Mesenchymal stem cell (in vitro differentiated cells and primary cell): ENCODE results near the gene PMPCB.
A peak's percentile ranks its signal among the peaks of the same experiment; 100 is the strongest.
"Not testable (repeated sequence)": the region's sequence is repeated elsewhere in the genome, so short reads cannot be mapped to it uniquely, and the experiment has no call there.

ENCODE experiments used
- DNase-seq: peaks from one replicate; pipeline ENCODE4 v3.0.0-alpha.2; 2013
- H2AFZ ChIP-seq: one replicate; pipeline ENCODE4 v1.6.1; 2013; ENCODE audit warnings: low read depth, mild to moderate bottlenecking, control low read depth, inconsistent platforms, low read length, moderate library complexity
- H2AK5ac ChIP-seq: 2 replicates; pipeline ENCODE4 v1.6.1; 2013; ENCODE audit warnings: low read length, moderate library complexity, mild to moderate bottlenecking, inconsistent platforms; ENCODE audit not compliant: severe bottlenecking
- H2BK120ac ChIP-seq: one replicate; pipeline ENCODE4 v1.6.1; 2013; ENCODE audit warnings: low read depth, mild to moderate bottlenecking, inconsistent platforms, low read length, moderate library complexity
- H2BK12ac ChIP-seq, 2 experiments: one replicate each; pipeline ENCODE4 v1.6.1; 2013; ENCODE audit warnings: inconsistent platforms in 2 of 2, low read length in 2 of 2, mild to moderate bottlenecking in 2 of 2, moderate library complexity in 2 of 2, control low read depth in 1 of 2
- H2BK15ac ChIP-seq: one replicate; pipeline ENCODE4 v1.6.1; 2013; ENCODE audit warnings: mild to moderate bottlenecking, low read depth, inconsistent platforms; ENCODE audit not compliant: poor library complexity, severe bottlenecking
- H2BK5ac ChIP-seq: 2 replicates; pipeline ENCODE4 v1.6.1; 2013; ENCODE audit warnings: low read depth, mild to moderate bottlenecking, low read length, control low read depth, inconsistent platforms; ENCODE audit not compliant: poor library complexity, severe bottlenecking
- H3K14ac ChIP-seq, 2 experiments: one replicate each; pipeline ENCODE4 v1.6.1; 2013; ENCODE audit warnings: inconsistent platforms in 2 of 2, low read length in 2 of 2, control low read depth in 1 of 2, mild to moderate bottlenecking in 1 of 2, moderate library complexity in 1 of 2
- H3K18ac ChIP-seq, 2 experiments: one replicate each; pipeline ENCODE4 v1.6.1; 2013; ENCODE audit warnings: inconsistent platforms in 2 of 2, low read length in 2 of 2, control low read depth in 1 of 2, low read depth in 1 of 2, mild to moderate bottlenecking in 1 of 2
- H3K23ac ChIP-seq, 2 experiments: one replicate each; pipeline ENCODE4 v1.6.1; 2013; ENCODE audit warnings: inconsistent platforms in 2 of 2, low read length in 2 of 2, mild to moderate bottlenecking in 2 of 2, moderate library complexity in 2 of 2, control low read depth in 1 of 2
- H3K27ac ChIP-seq: 2 replicates; pipeline ENCODE4 v1.5.1; 2013; ENCODE audit warnings: mild to moderate bottlenecking, moderate library complexity, low read length, control low read depth, inconsistent platforms; ENCODE audit not compliant: poor library complexity, severe bottlenecking
- H3K27me3 ChIP-seq, 2 experiments: 2 replicates each; pipeline versions ENCODE4 v1.6.1 to v1.7.0; 2013; ENCODE audit warnings: low read length in 2 of 2, mild to moderate bottlenecking in 2 of 2, moderate library complexity in 2 of 2, control low read depth in 1 of 2, inconsistent platforms in 1 of 2; ENCODE audit not compliant: control insufficient read depth in 1 of 2, insufficient read depth in 1 of 2
- H3K36me3 ChIP-seq, 2 experiments: 2 replicates each; pipeline versions ENCODE4 v1.6.1 to v1.7.0; 2013; ENCODE audit warnings: low read length in 2 of 2, control low read depth in 1 of 2, inconsistent platforms in 1 of 2, low read depth in 1 of 2, mild to moderate bottlenecking in 1 of 2; ENCODE audit not compliant: insufficient read depth in 2 of 2, control insufficient read depth in 1 of 2
- H3K4ac ChIP-seq, 2 experiments: one replicate each; pipeline ENCODE4 v1.6.1; 2013; ENCODE audit warnings: inconsistent platforms in 2 of 2, low read length in 2 of 2, mild to moderate bottlenecking in 2 of 2, moderate library complexity in 2 of 2, control low read depth in 1 of 2, low read depth in 1 of 2
- H3K4me1 ChIP-seq: 2 replicates; pipeline ENCODE4 v1.6.1; 2013; ENCODE audit warnings: low read depth, low read length, control low read depth; ENCODE audit not compliant: control insufficient read depth, insufficient read depth
- H3K4me2 ChIP-seq: 2 replicates; pipeline ENCODE4 v1.6.1; 2013; ENCODE audit warnings: low read length, mild to moderate bottlenecking, inconsistent platforms; ENCODE audit not compliant: poor library complexity, severe bottlenecking
- H3K4me3 ChIP-seq, 2 experiments: 2 replicates each; pipeline versions ENCODE4 v1.5.1 to v1.7.0; 2013; ENCODE audit warnings: low read length in 2 of 2, mild to moderate bottlenecking in 2 of 2, control low read depth in 1 of 2, low read depth in 1 of 2; ENCODE audit not compliant: insufficient read depth in 1 of 2
- H3K79me1 ChIP-seq: replicated peaks from 2 replicates; pipeline ENCODE4 v1.6.1; 2013; ENCODE audit warnings: mild to moderate bottlenecking, control low read depth, low read length, inconsistent platforms; ENCODE audit not compliant: poor library complexity, severe bottlenecking
- H3K9ac ChIP-seq: 2 replicates; pipeline ENCODE4 v1.7.0; 2013; ENCODE audit warnings: mild to moderate bottlenecking, low read length, moderate library complexity
- H3K9me3 ChIP-seq: 2 replicates; pipeline ENCODE4 v1.7.0; 2013; ENCODE audit warnings: mild to moderate bottlenecking, low read length; ENCODE audit not compliant: control insufficient read depth
- H4K8ac ChIP-seq: one replicate; pipeline ENCODE4 v1.6.1; 2013; ENCODE audit warnings: inconsistent platforms, mild to moderate bottlenecking, low read length, moderate library complexity
- H4K91ac ChIP-seq: one replicate; pipeline ENCODE4 v1.6.1; 2013; ENCODE audit warnings: mild to moderate bottlenecking, low read length, inconsistent platforms
- WGBS: methylation state at CpG from one replicate; pipeline ENCODE4 v1.1.7; 2013; ENCODE audit warnings: mixed read lengths; 5-methylcytosine and 5-hydroxymethylcytosine counted together

The PMPCB gene

DNA sequence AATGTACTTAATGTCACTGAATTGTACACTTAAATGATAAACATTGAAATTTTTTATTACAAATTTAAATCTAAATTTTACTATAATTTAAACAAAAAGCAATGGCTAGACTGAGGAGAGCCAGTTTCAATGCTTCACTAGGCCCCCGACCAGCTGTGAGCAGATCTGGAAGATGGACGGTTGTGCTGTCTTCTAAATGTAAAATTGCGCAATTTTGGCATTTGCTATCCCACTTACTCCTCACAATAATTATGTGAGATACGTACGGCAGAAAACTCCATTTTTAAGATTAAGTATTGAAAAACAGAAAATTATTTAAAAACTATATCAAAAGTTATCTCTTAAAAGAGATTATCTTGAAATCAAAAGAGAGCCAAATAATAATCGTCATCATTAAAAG is 23.9 kb upstream of the PMPCB start:
- WGBS, result 86% methylated on average over 3 of the region's 6 CpGs
- not testable (repeated sequence) for H3K9me3 ChIP-seq, DNase-seq

DNA sequence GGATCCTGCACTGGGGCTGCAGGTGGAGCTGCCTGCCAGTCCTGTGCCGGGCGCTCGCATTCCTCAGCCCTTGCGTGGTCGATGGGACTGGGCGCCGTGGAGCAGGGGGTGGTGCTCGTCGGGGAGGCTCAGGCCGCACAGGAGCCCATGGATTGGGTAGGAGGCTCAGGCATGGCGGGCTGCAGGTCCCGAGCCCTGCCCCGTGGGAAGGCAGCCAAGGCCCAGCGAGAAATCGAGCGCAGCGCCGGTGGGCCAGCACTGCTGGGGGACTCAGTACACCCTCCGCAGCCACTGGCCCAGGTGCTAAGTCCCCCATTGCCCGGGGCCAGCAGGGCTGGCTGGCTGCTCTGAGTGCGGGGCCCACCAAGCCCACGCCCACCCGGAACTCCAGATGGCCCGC is 22.4 kb upstream of the PMPCB start:
- 98% methylated on average over 10 of the region's 24 CpGs for WGBS
- H3K4ac ChIP-seq, result not testable (repeated sequence)

More for the DNA sequence above, 23.9 kb upstream of the PMPCB start:
- not testable (repeated sequence) for H3K27me3 ChIP-seq, H3K4me1 ChIP-seq, H2AFZ ChIP-seq, H3K4me2 ChIP-seq, H2BK12ac ChIP-seq, H3K9ac ChIP-seq, H3K23ac ChIP-seq, H3K27ac ChIP-seq, H3K79me1 ChIP-seq, H4K8ac ChIP-seq, H3K4me3 ChIP-seq, H4K91ac ChIP-seq, H3K18ac ChIP-seq, H2BK5ac ChIP-seq, H2BK15ac ChIP-seq, H3K4ac ChIP-seq, H2AK5ac ChIP-seq, H3K14ac ChIP-seq, H3K36me3 ChIP-seq, H2BK120ac ChIP-seq

DNA sequence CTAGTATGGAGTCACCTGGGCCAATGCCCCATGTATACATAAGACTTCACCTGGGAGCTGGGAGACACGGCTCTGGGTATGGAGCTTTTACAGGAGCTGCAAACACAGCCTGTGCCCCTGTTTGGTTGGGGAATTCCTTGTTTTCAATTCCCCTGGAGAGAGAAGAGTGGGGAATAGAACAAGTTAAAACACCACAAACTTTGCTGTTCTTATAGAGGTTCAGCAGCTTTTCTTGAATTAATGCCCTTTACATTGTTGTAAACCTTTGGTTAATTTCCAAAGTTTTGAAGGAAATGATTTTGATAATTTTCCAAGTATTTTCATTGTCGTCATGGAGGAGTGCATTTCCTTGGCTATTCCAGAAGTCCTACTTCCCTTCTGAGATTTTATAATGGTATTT is 19.0 kb upstream of the PMPCB start:
- not testable (repeated sequence) for H3K9ac ChIP-seq, H3K79me1 ChIP-seq, H4K91ac ChIP-seq, H3K4ac ChIP-seq, H2BK12ac ChIP-seq, H3K27ac ChIP-seq, H3K4me3 ChIP-seq, H2BK120ac ChIP-seq, H2BK15ac ChIP-seq, H2BK5ac ChIP-seq, H3K9me3 ChIP-seq, H3K27me3 ChIP-seq, H4K8ac ChIP-seq, H3K14ac ChIP-seq, H3K23ac ChIP-seq, H2AK5ac ChIP-seq, H3K4me2 ChIP-seq, H2AFZ ChIP-seq, H3K18ac ChIP-seq, H3K4me1 ChIP-seq, H3K36me3 ChIP-seq, DNase-seq
- WGBS, result 73% methylated on average over 1 of the region's 2 CpGs

More for the DNA sequence above, 22.4 kb upstream of the PMPCB start:
- H3K14ac ChIP-seq, H4K8ac ChIP-seq, H2AK5ac ChIP-seq, H2AFZ ChIP-seq, H3K27me3 ChIP-seq, H3K4me2 ChIP-seq, H2BK15ac ChIP-seq, H3K18ac ChIP-seq, H3K23ac ChIP-seq, DNase-seq, H3K27ac ChIP-seq, H2BK5ac ChIP-seq, H3K9ac ChIP-seq, H3K79me1 ChIP-seq, H3K9me3 ChIP-seq, H3K4me1 ChIP-seq, H3K36me3 ChIP-seq, H4K91ac ChIP-seq, H2BK120ac ChIP-seq, H2BK12ac ChIP-seq, H3K4me3 ChIP-seq: not testable (repeated sequence)

DNA sequence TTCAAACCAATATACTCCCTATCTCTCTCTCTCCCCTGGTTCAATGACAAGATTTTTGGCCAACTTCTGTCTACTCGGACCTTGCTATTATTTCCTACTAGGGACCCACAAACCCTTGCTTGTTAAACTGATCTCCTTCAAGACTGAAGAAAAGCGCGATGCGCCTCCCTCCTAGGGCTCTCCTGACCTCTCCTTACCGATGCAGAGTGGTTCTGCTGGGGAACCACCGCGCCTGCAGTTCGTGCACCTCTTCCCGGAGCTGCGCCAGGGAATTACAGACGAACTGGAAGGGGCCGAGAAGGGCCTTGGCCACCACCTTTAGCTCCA is 17.6 kb upstream of the PMPCB start:
- not testable (repeated sequence) for DNase-seq, H3K4ac ChIP-seq, H3K23ac ChIP-seq, H2BK15ac ChIP-seq, H4K8ac ChIP-seq, H3K4me1 ChIP-seq, H2BK12ac ChIP-seq, H3K27ac ChIP-seq, H3K79me1 ChIP-seq, H3K36me3 ChIP-seq, H2BK120ac ChIP-seq, H3K18ac ChIP-seq, H2BK5ac ChIP-seq, H3K27me3 ChIP-seq, H3K9me3 ChIP-seq, H3K14ac ChIP-seq, H2AK5ac ChIP-seq, H4K91ac ChIP-seq
- WGBS, result 4% methylated on average over 12 of the region's 12 CpGs
- Histone ChIP-seq H3K4me2 (peak overlapping the region; percentile 85), H3K4me3 (peak overlapping the region; percentile 54 to 83), H3K9ac (peak overlapping the region; percentile 86), H2AFZ (peak overlapping the region; percentile 66)
